Endothelial cell of umbilical vein (primary cell): ENCODE data around the gene SERPINA9. TPM values are rescaled to one million over a fixed set of nuclear protein-coding genes. Genes with fewer than 3 reads are reported as not detected.

Experiments
- BruUV-seq: library from RNA; stranded (reverse); fragments of 400-500 nt; replicated peaks from 2 replicates; lab custom pipeline; 2021; lab: Mats Ljungman, UMichigan
- CTCF ChIA-PET: fragments of 300-600, 350-600 bp; sonication (Branson Sonifier 250); formaldehyde crosslinking; loops from one replicate; lab custom pipeline; 2021; ENCODE audit warnings: antibody characterized with exemption, inconsistent platforms; lab: Charles Lee
- POLR2A ChIA-PET: fragments of 300-600, 350-600 bp; sonication (Branson Sonifier 250); formaldehyde crosslinking; loops from one replicate; lab custom pipeline; 2021; ENCODE audit warnings: antibody characterized with exemption, inconsistent platforms; lab: Charles Lee
- DNase-seq: peaks from one replicate; pipeline ENCODE4 v3.0.0-alpha.2; 2011; ENCODE audit warnings: low read depth, low spot score
- FAIRE-seq: peaks from 2 replicates; lab custom pipeline; 2011; peaks lifted over from hg19 to GRCh38; lab: Jason Lieb, UNC
- H2AFZ ChIP-seq: 2 replicates; pipeline ENCODE4 v1.6.0; 2012; ENCODE audit warnings: low read depth, low read length, control low read depth, inconsistent platforms
- H3K27ac ChIP-seq: 2 replicates; pipeline ENCODE4 v1.5.1; 2011; ENCODE audit warnings: low read depth, mild to moderate bottlenecking, control low read depth, low read length, moderate library complexity; ENCODE audit not compliant: insufficient read depth
- H3K27me3 ChIP-seq, 2 experiments: 2 replicates each; pipeline versions ENCODE4 v1.6.0 to v1.6.1; 2011; ENCODE audit warnings: low read length in 2 of 2, mixed read lengths in 1 of 2; ENCODE audit not compliant: control insufficient read depth in 2 of 2, insufficient read depth in 2 of 2
- H3K36me3 ChIP-seq, 2 experiments: 2 replicates in 1 of 2; 3 replicates in 1 of 2; pipeline ENCODE4 v1.5.1; 2011; ENCODE audit warnings: low read length in 2 of 2, mild to moderate bottlenecking in 1 of 2, moderate library complexity in 1 of 2; ENCODE audit not compliant: control insufficient read depth in 2 of 2, insufficient read depth in 2 of 2; ENCODE audit errors: extremely low read depth in 1 of 2
- H3K4me1 ChIP-seq: 3 replicates; pipeline ENCODE4 v1.5.1; 2011; ENCODE audit warnings: mild to moderate bottlenecking, low read length; ENCODE audit not compliant: control insufficient read depth, insufficient read depth; ENCODE audit errors: extremely low read depth
- H3K4me2 ChIP-seq: 2 replicates; pipeline ENCODE4 v1.6.1; 2011; ENCODE audit warnings: low read length, control low read depth, mixed read lengths; ENCODE audit not compliant: insufficient read depth
- H3K4me3 ChIP-seq, 3 experiments: fragments of 200-600 bp in 1 of 3; sonication (generic), shearing (Covaris generic) in 1 of 3; replicated peaks in 1 of 3; 2 replicates each; pipeline ENCODE4 v1.5.1; 2011 to 2016; ENCODE audit warnings: control low read depth in 3 of 3, low read length in 3 of 3, mild to moderate bottlenecking in 2 of 3, inconsistent platforms in 1 of 3, low read depth in 1 of 3, moderate library complexity in 1 of 3; ENCODE audit not compliant: insufficient read depth in 1 of 3
- H3K79me2 ChIP-seq: 2 replicates; pipeline ENCODE4 v1.6.0; 2012; ENCODE audit warnings: low read length, inconsistent platforms; ENCODE audit not compliant: control insufficient read depth, insufficient read depth
- H3K9ac ChIP-seq: replicated peaks from 2 replicates; pipeline ENCODE3; 2011; ENCODE audit warnings: low read length, control low read depth; ENCODE audit not compliant: insufficient read depth; ENCODE audit errors: extremely low read depth
- H3K9me1 ChIP-seq: replicated peaks from 3 replicates; pipeline ENCODE4 v1.6.0; 2011; ENCODE audit warnings: mild to moderate bottlenecking, low read length; ENCODE audit not compliant: control insufficient read depth, insufficient read depth; ENCODE audit errors: extremely low read depth
- H3K9me3 ChIP-seq: replicated peaks from 2 replicates; pipeline ENCODE4 v1.5.1; 2012; ENCODE audit warnings: low read length, inconsistent platforms; ENCODE audit not compliant: control insufficient read depth, insufficient read depth
- H4K20me1 ChIP-seq: replicated peaks from 2 replicates; pipeline ENCODE3; 2011; ENCODE audit warnings: mild to moderate bottlenecking, low read length; ENCODE audit not compliant: control insufficient read depth, insufficient read depth; ENCODE audit errors: extremely low read depth
- CTCF ChIP-seq, 2 donors: IDR thresholded peaks; 1 replicate in 1 of 2; 2 replicates in 1 of 2; pipeline ENCODE4 v1.5.1; 2011; ENCODE audit warnings: low read length in 2 of 2, mild to moderate bottlenecking in 2 of 2, moderate library complexity in 2 of 2, control low read depth in 1 of 2, inconsistent platforms in 1 of 2, low read depth in 1 of 2; ENCODE audit not compliant: insufficient read depth in 1 of 2; ENCODE audit errors: extremely low read depth in 1 of 2
- FOS ChIP-seq: IDR thresholded peaks from 2 replicates; pipeline ENCODE4 v1.6.1; 2011; ENCODE audit warnings: mild to moderate bottlenecking, low read length, moderate library complexity, borderline replicate concordance; ENCODE audit not compliant: insufficient read depth
- GATA2 ChIP-seq: IDR thresholded peaks from 2 replicates; pipeline ENCODE4 v1.7.0; 2011; ENCODE audit warnings: low read depth, mild to moderate bottlenecking, moderate library complexity, mixed read lengths, low read length; ENCODE audit not compliant: insufficient read length, insufficient read depth
- MAX ChIP-seq: IDR thresholded peaks from 2 replicates; pipeline ENCODE4 v1.6.1; 2011; ENCODE audit not compliant: insufficient read depth, insufficient read length
- MYC ChIP-seq: IDR thresholded peaks from one replicate; pipeline ENCODE4 v1.6.1; 2011; ENCODE audit warnings: mild to moderate bottlenecking, low read depth, low read length
- POLR2AphosphoS5 ChIP-seq: IDR thresholded peaks from 2 replicates; pipeline ENCODE4 v1.6.1; 2012; ENCODE audit warnings: low read depth, mild to moderate bottlenecking, control low read depth, low read length, moderate library complexity; ENCODE audit not compliant: insufficient read depth
- dilution Hi-C: fragments of 300-500 bp; cut with MboI; formaldehyde crosslinking; loops from one replicate; pipeline ENCODE4 v1.15.0; 2019; ENCODE audit warnings: low sequenced_read_pairs; ENCODE audit not compliant: extremely low pct_ligation_motif_present
- intact Hi-C: fragments of 100-400 bp; cut with micrococcal nuclease; formaldehyde crosslinking; loops from one replicate; pipeline ENCODE4 v1.10.0; 2022
- polyA plus RNA-seq, 4 experiments: library from polyadenylated mRNA; depleted of rRNA in 3 of 4; stranded (reverse) in 3 of 4; unstranded in 1 of 4; fragments of >200 nt; gene quantifications; 2 replicates each; pipeline versions ENCODE4 v1.2.1 to v1.2.3, GENCODE V29; 2011 to 2012; ENCODE audit warnings: missing spikeins in 1 of 4
- total RNA-seq: library from RNA; stranded (reverse); gene quantifications from 2 replicates; pipeline ENCODE4 v1.2.3, GENCODE V29; 2021

The SERPINA9 gene
- total and polyA plus RNA-seq, 2 donors (not counting 3 experiments of a cell fraction or from before 2014, with no cell fraction given), result not detected

DNA sequence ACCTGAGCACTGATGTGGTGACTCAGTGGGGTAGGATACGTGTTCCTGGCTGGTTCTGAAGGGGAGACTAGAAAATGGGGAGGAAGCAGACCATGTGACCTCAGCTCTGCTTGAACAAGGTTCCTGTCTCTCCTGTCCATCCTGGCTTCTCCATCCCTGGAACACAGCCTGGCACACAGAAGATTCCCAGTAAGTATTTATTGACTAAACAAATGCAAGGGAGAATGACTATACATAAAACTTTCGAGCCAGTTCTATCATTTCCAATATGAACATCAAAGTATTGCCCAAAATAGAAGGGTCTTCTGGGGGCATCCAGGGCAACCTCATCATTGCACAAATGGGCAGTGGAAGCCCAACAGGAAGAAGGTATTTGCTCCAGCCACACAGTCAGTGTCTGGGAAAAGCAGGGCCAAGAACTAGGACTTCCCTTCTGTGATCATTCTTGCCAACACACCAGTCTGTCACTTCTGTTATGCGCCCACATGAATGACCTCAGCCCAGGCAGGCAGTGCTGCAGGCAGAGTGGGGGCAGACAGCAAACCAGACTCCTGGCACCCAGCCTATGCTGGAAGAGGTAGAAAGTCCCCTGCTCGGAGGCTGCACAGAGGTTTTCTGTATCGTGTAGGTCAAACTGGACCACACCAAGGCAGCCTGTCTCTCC is 5.6 kb upstream of the SERPINA9 start:
- Histone ChIP-seq H2AFZ (no peak overlapping the region), H3K36me3 (no peaks in the 10 kb centered on the region), H3K9me3 (no peaks in the 10 kb centered on the region), H3K4me2 (no peak overlapping the region), H3K4me3 (no peak overlapping the region), H3K79me2 (no peaks in the 10 kb centered on the region), H3K27me3 (no peaks in the 10 kb centered on the region), H3K27ac (no peak overlapping the region), H4K20me1 (no peaks in the 10 kb centered on the region), H3K9ac (no peak overlapping the region), H3K9me1 (no peaks in the 10 kb centered on the region), H3K4me1 (no peaks in the 10 kb centered on the region)
- ChIA-PET CTCF (no interaction called here), POLR2A (no interaction called here)
- FAIRE-seq (no peak), DNase-seq (no peak)
- dilution Hi-C loops, result no loop called here
- BruUV-seq, result no TSS peak
- intact Hi-C loops, result no loop called here
- TF ChIP-seq MAX, result no peak
- no peak for TF ChIP-seq FOS
- TF ChIP-seq GATA2, result no peak
- no peak for TF ChIP-seq MYC
- TF ChIP-seq CTCF (IDR thresholded peaks at IDR 0.05; ENCODE audit: extremely low read depth in 1 of 2, insufficient read depth in 1 of 2, low read depth in 1 of 2, low read length in 2 of 2), result no peak
- no peak for TF ChIP-seq POLR2AphosphoS5
